CD4-positive, alpha-beta T cell treated with Interleukin-6 for 4 hours (primary cell): ENCODE data around the gene FAM219B.
"Not testable (repeated sequence)": the region's sequence is repeated elsewhere in the genome, so short reads cannot be mapped to it uniquely, and the experiment has no call there.

ENCODE experiments used
- DNase-seq: peaks from one replicate; pipeline ENCODE4 v3.0.0-alpha.2; 2020; ENCODE audit warnings: mixed read lengths

FAM219B gene

DNA sequence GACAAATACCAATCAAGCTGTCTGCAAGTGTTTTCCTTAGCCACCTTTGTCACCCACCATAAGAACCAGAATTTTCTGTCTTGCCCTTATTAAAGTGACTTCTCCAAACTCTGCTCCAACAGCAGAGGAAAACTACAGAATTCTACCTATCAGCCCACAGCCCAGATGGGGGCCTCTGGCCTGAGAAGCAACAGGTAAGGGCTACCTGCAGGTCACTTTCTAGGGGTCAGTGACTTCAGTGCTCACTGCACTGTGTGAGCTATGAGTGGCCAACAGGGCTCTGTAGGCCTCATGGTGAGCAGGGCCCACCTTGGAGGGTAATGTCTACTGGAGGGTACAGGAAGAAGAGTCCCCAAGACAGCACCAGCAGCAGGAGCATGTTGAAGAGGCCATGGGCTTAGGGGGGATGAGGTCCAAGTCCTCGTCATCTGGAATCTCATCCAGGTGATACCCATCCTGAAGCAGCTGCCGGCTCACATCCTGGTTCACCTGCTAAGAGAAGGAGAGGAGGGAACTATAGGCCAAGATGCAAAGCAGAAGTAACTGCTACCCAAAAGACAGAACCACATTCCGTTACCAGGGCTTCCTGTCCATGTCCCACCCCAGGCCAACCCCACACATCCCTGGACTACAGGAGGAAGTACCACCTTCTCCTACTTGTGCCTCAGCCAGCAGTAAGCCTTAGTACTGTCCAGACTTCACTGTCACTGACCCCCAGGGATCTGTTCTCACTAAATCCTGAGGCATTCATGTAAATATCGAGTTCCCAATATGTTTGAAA lies 4.2 kb downstream of the FAM219B start:
- DNase-seq = no peak

DNA sequence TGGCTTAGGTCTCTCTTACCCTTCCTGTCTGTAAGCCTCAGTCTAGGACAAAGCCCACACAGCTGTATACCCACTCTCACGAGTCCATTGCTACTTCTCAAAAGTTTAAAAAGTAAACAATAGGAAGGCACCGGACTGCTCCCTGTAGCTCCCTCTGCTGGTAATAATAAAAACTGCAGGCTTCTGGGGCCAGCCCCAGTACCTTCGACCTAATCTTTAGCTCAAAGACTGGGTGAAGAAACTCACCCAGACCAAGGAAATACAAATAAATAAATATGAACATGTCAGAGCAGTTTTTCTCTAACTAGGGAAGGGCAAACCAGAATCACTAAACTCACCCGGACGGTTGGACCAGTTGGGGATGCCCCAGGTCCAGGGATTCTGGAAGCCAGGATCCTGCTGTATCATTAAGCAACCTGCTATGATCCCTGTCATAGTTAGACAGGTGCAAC lies 5.0 kb downstream of the FAM219B start:
- peak; percentile 67 for DNase-seq

DNA sequence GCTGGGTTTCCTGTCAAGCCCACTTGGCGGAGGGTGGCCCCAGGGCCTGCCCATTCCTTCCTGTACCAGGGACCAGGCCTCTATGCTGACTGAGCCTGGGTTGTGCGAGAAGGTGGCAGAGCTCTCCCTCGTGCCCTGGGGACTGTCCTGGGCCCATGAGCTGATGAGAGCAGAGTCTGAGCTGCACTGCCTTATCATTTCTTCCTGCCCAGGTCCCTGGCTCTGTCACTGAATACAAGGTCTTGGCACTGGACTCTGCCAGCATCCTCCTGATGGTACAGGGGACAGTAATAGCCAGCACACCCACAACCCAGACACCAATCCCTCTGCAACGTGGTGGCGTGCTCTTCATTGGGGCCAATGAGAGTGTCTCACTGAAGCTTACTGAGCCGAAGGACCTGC lies 9.3 kb downstream of the FAM219B start:
- no peak for DNase-seq

DNA sequence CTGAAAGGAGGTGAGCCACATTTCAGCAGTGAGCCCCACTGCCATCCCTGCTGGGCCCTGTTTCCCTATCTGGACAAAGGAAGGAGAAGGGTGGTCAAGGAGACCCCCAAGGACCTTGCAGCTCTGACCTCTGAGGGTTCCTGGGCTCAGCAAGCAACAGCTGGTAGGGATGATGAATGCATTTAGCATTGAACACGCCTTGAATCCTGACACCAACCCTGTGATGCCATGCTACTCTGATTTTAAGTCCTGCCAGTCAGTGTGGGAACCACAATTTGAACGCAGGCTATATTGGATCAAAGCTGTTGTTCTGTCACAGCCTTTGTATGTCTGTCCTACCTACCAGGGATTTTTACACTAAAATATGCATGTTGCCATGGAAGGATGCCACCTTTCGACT lies 10.3 kb downstream of the FAM219B start:
- DNase-seq = no peak

DNA sequence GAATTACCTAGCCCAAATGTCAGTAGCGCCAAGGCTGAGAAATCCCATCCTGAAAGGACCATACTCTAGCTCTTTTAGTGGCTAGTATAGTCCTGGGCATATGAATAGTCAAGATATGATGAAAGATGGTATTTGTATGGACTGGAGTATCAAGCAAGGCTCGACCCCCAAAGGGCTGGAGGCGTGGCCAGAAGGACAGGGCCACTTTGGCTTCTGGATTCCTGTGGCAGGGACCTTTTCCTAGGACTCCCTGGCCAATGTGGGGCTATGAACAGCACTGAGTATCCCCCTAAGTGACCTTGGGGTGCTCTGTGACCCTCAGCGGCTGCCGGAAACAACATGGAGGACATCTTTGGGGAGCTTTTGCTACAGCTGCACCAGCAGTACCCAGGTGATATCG lies 10.8 kb downstream of the FAM219B start:
- no peak for DNase-seq

DNA sequence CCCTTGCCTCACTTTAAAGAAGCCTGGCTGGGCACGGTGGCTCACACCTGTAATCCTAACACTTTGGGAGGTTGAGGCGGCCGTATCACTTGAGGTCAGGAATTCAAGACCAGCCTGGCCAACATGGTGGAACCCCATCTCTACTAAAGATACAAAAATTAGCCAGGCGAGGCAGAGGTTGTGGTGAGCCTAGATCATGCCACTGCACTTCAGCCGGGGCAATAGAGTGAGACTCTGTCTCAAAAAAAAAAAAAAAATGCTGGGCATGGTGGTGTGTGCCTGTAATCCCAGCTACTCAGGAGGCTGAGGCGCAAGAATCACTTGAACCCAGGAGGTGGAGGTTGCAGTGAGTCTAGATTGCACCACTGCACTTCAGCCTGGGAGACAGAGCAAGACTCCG lies 12.3 kb downstream of the FAM219B start:
- DNase-seq = not testable (repeated sequence)

DNA sequence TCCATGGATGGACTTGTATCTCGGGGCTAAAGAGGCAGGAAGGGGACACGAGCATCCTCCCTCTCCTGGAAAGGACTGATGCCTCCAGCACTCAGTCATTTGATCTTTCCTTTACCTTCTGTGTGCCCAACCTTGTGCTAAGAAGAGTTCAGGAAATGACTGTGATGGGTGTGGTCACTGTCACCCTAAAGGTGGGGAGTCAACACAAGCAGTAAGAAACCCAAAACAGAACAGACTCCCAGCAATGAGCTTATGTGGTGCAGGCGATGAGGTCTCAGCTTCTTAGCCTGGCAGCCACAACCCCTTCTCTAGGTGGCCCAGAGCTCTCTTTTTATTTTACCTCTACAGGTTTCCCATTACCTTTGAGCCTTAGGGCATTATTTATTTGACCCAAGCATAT lies 13.0 kb downstream of the FAM219B start:
- peak; percentile 62 for DNase-seq

DNA sequence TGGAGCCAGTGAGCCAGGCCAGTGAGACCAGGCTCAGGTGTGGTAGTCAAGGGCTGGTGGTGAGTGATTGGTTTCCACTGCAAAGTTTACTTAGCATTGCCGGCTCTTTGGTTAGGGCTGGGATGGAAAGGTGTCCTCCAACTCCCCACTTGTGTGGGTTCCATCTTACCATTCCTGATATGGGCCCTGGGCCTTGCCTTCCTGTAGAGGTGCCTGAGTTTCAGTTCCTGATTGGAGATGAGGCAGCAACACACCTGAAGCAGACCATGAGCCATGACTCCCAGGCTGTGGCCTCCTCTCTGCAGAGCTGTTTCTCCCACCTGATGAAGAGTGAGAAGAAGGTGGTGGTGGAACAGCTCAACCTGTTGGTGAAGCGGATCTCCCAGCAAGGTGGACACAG lies 13.7 kb downstream of the FAM219B start:
- no peak for DNase-seq

DNA sequence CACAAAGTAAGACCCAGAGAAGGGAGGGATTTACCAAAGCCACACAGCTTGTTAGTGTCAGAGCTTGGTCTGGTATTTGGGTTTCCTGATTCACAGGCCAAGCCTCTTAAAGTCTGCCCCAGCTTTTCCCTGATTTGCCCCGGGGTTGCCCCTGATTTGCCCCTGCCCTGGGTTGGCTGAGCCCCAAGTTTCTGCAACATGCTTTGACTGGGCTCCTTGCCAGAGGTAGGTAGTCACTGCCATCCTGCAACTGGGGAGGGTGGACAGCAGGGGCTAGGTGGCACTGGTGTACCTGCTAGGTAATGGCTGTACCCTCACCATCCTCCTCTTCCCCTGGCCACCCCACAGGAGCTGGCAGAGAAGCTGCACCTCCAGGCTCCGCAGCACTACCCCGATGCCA lies 14.3 kb downstream of the FAM219B start:
- no peak for DNase-seq

DNA sequence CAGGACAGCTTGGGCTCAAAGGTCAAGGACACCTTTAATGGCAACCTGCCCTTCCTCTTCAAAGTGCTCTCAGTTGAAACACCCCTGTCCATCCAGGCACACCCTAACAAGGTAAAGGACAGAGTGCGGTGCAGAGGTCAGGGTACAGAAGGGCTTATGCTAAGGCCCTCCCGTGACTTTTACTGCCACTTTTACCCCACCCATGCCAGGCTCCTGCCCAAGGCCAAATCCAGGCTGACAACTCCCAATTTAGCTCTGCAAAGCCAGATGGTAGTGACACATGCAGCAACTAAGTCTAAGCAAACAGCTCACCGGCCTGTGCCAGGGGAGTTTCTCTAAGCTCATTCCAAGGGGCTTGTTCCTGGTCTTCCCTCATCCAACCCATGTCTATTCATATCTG lies 15.2 kb downstream of the FAM219B start:
- no peak for DNase-seq

DNA sequence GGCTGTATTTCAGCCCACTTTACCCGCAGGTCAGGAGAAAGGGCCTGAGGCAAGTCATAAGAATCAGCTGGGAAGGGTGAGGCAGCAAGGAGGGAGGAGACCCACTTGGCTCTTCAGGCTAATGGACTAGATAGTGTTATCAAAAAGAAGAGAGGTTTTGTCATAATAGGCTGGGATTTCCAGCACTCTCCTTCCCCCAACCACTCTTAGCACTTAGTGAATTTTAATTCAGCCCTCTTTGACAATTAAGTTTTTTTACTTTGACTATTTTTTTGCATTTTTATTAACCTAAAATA lies 16.0 kb downstream of the FAM219B start:
- no peak for DNase-seq

DNA sequence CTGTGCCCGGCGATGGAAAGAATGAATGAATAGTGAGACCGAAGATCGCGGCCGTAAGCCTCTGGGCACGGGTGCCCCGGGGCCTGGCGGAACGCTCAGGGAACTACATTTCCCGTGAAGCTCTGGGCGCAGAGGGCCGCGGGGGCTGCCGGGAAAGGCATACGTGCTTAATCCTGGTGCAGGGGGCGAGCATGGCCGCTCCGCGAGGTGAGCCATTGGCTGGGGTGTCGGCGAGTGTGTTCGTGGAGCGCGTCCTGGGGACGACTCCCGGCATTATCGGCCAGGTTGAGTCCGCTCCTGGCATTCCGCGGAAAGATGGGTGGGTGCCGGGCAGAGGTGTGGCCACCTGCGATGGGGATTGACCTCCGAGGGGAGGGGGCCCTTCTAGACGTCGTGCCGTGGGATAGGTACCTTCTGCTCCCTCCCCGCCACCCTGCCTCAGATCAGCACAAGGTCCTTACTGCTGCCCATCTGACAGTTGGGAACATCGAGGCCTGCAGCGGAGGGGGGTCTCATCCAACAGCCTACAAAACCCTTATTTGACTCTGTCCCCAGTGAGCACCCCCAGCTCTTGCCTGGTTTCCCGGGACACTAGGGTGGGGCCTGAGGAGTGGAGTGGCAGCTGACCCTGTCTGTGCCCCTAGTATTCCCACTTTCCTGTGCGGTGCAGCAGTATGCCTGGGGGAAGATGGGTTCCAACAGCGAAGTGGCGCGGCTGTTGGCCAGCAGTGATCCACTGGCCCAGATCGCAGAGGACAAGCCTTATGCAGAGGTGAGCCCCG lies 16.6 kb downstream of the FAM219B start, which contains the start of gene MPI:
MPI (plus strand) TSS at position 160 of the 782 bp plus-strand sequence; CDS start at position 192, 32 bp downstream.
- DNase-seq = peak; percentile 85

DNA sequence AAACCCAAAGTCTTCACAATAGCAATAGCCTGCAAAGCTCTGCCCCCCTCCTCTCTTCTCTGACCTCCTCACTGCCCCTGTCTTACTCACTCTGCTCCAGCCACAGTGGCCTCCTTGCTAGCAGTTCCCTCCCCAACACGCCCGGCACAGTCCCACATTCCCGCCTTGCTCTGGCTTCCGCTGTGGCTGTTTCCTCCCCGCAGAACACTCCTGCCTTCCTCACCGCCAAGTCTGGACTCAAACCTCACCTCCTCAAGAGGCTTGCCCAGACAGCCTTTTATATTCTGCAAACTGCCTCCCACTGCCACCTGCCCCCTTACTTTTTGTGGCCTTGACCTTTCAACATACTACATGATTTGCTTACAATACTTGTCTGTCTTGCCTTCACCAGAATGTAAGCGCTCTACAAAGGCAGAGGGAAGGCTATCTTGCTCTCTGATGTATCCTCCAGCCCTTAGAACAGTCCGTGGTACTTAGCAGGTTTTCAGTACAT lies 17.2 kb downstream of the FAM219B start:
- DNase-seq = peak; percentile 24

DNA sequence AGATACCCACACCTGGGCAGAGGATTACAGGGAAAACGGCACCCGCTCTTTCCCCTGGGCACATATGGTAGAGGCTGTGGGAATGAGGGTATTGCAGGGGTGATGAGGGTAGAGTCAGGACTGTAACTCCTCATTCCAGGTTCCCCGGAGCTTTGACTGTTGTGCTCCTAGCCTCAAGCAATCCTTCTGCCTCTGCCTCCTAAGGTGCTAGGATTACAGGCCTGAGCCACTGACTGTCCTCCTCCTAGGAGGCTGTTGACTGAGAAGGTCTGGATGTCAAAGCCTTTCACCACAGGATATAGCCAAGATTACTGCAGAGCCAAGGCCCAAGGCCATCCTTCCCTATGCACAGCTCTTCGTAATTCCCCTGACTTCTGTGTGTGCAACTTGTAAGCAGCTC lies 17.9 kb downstream of the FAM219B start:
- no peak for DNase-seq

DNA sequence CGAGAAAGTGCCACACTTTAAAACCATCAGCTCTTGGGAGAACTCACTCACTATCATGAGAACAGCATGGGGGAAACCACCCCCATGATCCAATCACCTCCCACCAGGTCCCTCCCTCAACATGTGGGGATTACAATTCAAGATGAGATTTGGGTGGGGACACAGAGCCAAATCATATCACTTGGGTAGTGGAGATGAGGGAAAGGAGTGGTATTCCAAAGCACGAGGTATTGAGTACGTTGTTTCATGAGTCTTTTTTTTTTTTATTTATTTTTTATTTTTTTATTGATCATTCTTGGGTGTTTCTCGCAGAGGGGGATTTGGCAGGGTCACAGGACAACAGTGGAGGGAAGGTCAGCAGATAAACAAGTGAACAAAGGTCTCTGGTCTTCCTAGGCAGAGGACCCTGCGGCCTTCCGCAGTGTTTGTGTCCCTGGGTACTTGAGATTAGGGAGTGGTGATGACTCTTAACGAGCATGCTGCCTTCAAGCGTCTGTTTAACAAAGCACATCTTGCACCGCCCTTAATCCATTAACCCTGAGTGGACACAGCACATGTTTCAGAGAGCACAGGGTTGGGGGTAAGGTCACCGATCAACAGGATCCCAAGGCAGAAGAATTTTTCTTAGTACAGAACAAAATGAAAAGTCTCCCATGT lies 19.0 kb downstream of the FAM219B start:
- not testable (repeated sequence) for DNase-seq

DNA sequence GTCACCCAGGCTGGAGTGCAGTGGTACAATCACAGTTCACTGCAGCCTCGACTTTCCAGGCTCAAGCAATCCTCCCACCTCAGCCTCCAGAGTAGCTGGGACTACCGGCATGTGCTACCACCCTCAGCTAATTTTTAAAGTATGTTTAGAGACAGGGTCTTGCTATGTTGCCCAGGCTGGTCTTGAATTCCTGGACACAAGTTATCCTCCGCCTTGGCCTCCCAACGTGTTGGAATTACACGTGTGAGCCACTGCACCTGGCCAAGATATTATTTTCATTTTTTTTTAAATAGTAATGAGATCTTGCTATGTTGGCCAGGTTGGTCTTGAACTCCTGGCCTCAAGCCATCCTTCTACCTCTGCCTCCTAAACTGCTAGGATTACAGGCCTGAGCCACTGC lies 21.2 kb downstream of the FAM219B start:
- DNase-seq = no peak

DNA sequence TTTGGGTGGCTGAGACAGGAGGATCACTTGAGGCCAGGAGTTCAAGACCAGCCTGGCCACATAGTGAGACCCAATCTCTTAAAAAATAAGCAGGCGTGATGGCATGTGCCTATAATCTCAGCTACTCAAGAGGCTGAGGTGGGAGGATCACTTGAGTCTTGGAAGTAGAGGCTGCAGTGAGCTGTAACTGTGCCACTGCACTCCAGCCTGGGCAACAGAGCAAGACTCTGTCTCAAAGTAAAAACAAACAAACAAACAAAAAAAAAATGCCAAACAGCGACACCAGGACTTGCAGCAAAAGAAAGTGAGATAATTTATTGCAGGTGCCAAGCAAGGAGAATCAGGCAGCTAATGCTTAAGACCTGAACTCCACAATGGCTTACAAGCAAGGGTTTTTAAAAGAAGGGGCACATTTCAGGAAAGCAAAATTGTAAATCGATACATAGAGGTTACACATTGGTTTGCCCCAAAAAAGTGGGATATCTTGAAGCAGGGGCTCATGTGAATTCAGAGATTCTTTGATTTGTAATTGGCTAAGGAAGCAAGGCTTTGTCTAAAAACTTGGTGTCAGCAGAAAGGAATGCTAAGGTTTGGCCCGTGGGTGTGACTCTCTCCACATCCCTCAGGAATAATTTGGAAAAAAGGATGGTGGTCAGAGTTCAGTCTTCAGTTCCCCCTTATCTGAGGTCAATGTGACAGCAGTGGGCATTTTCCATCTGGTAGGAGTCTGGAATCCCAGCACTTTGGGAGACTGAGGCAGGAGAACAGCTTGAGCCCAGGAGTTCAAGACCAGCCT lies 22.0 kb downstream of the FAM219B start:
- no peak for DNase-seq

DNA sequence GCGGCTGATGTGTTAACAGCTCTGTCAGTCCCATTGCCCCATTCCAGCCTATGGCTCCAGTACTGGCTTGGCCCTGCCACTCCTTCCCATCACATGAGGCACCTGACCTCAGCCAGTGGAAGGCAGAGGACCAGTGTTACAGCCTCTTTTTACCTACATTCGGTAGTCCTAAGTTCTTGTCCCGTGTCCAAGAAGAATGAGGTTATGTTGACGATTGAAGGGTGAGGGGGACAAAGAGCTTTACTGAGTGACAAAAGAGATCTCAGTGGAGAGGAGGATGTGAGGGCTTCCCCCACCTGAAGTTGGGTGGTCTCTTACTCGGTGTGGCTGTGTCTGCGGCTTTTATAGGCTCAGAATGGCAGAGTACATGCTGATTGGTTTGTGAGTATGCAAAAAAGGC lies 24.1 kb downstream of the FAM219B start:
- no peak for DNase-seq

DNA sequence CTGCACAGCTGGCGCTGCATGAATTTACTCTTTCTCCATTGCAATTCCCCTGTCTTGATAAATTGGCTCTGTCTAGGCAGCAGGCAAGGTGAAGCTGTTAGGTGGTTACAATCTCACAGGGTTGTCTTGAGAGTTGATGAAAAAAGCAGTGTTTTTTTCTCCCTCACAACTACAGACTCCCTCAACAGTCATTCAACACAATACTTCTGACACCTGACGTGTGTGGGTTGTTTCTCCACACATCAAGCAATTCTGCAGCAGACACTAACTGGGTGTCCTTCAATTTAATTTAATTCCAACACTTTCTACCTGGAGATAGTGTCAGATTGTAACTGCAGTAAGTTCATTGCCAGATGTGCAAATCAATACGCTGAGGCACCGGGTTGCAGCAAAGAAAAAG lies 28.4 kb downstream of the FAM219B start:
- no peak for DNase-seq

DNA sequence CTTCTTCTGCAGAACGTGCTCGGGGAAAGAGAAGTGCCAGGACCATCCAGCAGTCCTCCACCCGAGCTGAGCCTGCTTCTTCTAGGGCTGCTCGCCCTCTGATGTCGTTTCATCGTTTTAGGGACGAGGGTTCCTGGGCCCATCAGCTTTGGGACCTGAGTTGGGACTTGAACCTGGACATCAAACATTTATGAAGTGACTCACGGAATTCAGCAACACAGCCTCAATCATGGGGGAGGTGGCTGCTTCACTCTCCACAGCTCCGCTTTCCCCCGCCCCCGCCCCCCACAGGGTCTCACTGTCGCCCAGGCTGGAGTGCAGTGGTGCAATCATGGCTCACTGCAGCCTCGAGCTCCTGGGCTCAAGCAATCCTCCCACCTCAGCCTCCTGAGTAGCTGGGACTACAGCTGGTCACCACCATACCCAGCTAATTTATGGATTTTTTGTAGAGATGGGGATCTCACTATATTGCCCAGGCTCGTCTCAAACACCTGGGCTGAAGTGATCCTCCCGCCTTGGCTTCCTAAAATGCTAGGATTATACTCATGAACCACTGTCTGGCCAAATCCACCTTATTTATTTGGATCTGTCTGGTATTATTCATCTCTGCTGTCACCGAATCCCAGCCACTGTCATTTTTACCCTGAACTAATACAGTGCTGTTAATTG lies 32.8 kb downstream of the FAM219B start:
- DNase-seq = peak; percentile 25

DNA sequence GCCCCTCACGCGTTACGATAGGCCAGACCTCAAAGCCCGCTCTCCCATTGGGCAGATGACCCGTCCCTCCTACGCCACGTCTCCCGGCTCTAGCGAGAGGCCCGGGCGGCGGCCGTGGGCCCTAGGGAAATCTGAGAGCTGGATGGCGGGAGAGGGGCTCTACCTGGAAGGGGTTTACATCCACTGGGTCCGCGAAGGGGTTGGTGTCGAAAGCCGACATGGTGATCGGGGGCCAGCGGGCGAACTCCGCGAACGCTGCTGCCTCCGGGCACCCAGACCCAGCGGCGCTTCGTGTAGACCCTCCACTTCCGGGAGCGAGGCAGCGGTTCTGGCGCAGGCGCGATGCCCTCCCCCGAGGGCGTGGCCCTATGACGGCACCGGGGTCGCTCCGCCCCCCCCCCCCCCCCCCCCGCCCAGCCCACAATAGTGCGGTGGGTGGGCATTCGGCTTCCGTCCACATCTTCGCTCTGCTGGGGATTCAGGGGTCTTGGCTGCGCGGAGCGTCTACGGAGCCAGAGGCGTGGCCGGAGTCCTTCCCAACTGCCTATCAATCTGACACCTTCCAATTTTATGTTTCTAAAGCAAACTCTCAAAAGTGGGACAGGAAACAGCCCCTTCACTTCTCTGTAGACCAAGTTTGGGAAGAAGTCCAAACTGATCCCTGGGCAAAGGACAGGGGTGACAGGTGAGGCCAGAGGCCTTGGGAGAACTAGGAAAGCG lies 33.5 kb downstream of the FAM219B start, which contains the start of gene SCAMP2:
SCAMP2 (minus strand) TSS at position 330 of the 720 bp plus-strand sequence; CDS start at position 220, 110 bp downstream.
- DNase-seq = peak; percentile 90
